Measurements from ENCODE around the gene UBE2J2. TPM values are rescaled to one million over a fixed set of nuclear protein-coding genes. Genes with fewer than 3 reads are reported as not detected.

Gene UBE2J2
- total RNA-seq, 1 experiment from 2014 or later, result 83.4 TPM

- peak overlapping the region; percentile 46 for H3K4me2 ChIP-seq (ENCODE audit: insufficient read depth, insufficient read length, low read length)
- H3K23ac ChIP-seq (ENCODE audit: insufficient read length, low read depth, low read length), result no peak overlapping the region
- H2BK12ac ChIP-seq (ENCODE audit: insufficient read length, low read depth, low read length), result no peak overlapping the region
- no peak overlapping the region for H4K91ac ChIP-seq (ENCODE audit: insufficient read length, low read depth, low read length)
- no peak overlapping the region for H3K14ac ChIP-seq (ENCODE audit: insufficient read depth, low read length)
- H3K56ac ChIP-seq (ENCODE audit: insufficient read length, low read depth, low read length), result no peak overlapping the region
- H3K27ac ChIP-seq (ENCODE audit: insufficient read length, low read depth, low read length), result no peak overlapping the region
- no peak overlapping the region for H4K8ac ChIP-seq (replicated peaks; ENCODE audit: insufficient read length, low read depth, low read length)
- peaks cover 3% of the 10 kb centered on the region; the same call in 1 of the 2 replicates for H3K27me3 Mint-ChIP-seq (ENCODE audit: low read depth)
- H3K4ac ChIP-seq (ENCODE audit: low read depth, low read length), result no peak overlapping the region
- no peak overlapping the region for H2AFZ ChIP-seq (ENCODE audit: low read length)
- DNase-seq, result peak; percentile 62
- H3K9ac ChIP-seq (ENCODE audit: extremely low read depth, insufficient read length, low read length), result peak overlapping the region; percentile 33
- no peak overlapping the region for H2BK15ac ChIP-seq (ENCODE audit: low read depth, low read length)
- no peak overlapping the region for H2BK5ac ChIP-seq (ENCODE audit: insufficient read length, low read length)
- peaks cover 4 to 26% (median 20%) of the 10 kb centered on the region in 3 experiments for H3K36me3 Mint-ChIP-seq (ENCODE audit: insufficient read depth in 1 of 3, low read depth in 3 of 3)
- no peak overlapping the region for H2BK20ac ChIP-seq (ENCODE audit: low read depth, low read length, poor library complexity, severe bottlenecking)
- H3K27me3 ChIP-seq (ENCODE audit: insufficient read depth, low read length), result no peaks in the 10 kb centered on the region
- no peaks in the 10 kb centered on the region for H3K9me3 ChIP-seq (ENCODE audit: control insufficient read depth, low read depth, low read length)
- no peak overlapping the region for H2AK5ac ChIP-seq (ENCODE audit: insufficient read length, low read length)
- peaks cover 15% of the 10 kb centered on the region for H3K23me2 ChIP-seq (ENCODE audit: insufficient read length, low read depth, low read length, poor library complexity, severe bottlenecking)
- no peaks in the 10 kb centered on the region for H4K20me1 ChIP-seq (ENCODE audit: control insufficient read depth, insufficient read depth, insufficient read length)
- H3K4me3 Mint-ChIP-seq, result peak overlapping the region; percentile 80 to 82
- WGBS (ENCODE audit: extremely low coverage, insufficient read length, low lambda C conversion rate), result no CpG with 5 or more reads among the region's 57 CpGs
- H3K4me1 ChIP-seq (ENCODE audit: insufficient read depth, low read length), result peaks cover 5% of the 10 kb centered on the region; the same call in 1 of the 2 replicates
- no peak overlapping the region for H2BK120ac ChIP-seq (ENCODE audit: low read depth, low read length, poor library complexity, severe bottlenecking)
- H4K5ac ChIP-seq (ENCODE audit: insufficient read length, low read depth, low read length), result no peak overlapping the region
- TF ChIP-seq, protein P1, sequence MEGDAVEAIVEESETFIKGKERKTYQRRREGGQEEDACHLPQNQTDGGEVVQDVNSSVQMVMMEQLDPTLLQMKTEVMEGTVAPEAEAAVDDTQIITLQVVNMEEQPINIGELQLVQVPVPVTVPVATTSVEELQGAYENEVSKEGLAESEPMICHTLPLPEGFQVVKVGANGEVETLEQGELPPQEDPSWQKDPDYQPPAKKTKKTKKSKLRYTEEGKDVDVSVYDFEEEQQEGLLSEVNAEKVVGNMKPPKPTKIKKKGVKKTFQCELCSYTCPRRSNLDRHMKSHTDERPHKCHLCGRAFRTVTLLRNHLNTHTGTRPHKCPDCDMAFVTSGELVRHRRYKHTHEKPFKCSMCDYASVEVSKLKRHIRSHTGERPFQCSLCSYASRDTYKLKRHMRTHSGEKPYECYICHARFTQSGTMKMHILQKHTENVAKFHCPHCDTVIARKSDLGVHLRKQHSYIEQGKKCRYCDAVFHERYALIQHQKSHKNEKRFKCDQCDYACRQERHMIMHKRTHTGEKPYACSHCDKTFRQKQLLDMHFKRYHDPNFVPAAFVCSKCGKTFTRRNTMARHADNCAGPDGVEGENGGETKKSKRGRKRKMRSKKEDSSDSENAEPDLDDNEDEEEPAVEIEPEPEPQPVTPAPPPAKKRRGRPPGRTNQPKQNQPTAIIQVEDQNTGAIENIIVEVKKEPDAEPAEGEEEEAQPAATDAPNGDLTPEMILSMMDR (conservative IDR thresholded peaks at IDR 0.05), result no peak
- H3K4me1 Mint-ChIP-seq, result peaks cover 16 to 29% of the 10 kb centered on the region in 2 experiments
- no peak overlapping the region for H3K27ac Mint-ChIP-seq
- H3T11ph ChIP-seq (ENCODE audit: low read length), result no peak overlapping the region
- H3K9me3 Mint-ChIP-seq, result no peaks in the 10 kb centered on the region; a peak in 1 of 5 replicates
- no peak overlapping the region for H3K18ac ChIP-seq (ENCODE audit: insufficient read length, low read depth, low read length)
- no peaks in the 10 kb centered on the region for H3K79me2 ChIP-seq (ENCODE audit: insufficient read depth, low read length)
- H3K79me1 ChIP-seq (ENCODE audit: insufficient read depth, low read depth, low read length, poor library complexity, severe bottlenecking), result no peaks in the 10 kb centered on the region
These were observed 35.8 kb upstream of the UBE2J2 start for GRCh38 chr1:1309251-1310108.

Measured in H9 (cell line).